GM23248 (cell line): ENCODE results near the gene FGF4. TPM values are rescaled to one million over a fixed set of nuclear protein-coding genes. Genes with fewer than 3 reads are reported as not detected.

Experiments
- DNase-seq: peaks from one replicate; pipeline ENCODE4 v3.0.0-alpha.2; 2015
- H2AFZ ChIP-seq: fragments of 200-600 bp; sonication (generic); 2 replicates; pipeline ENCODE4 v1.6.1; 2016; ENCODE audit warnings: antibody characterized with exemption
- H3F3A ChIP-seq: fragments of 200-600 bp; sonication (generic); 2 replicates; pipeline ENCODE4 v1.6.1; 2016; ENCODE audit warnings: mild to moderate bottlenecking, antibody characterized with exemption, mixed run types; ENCODE audit not compliant: insufficient read depth
- H3K27ac ChIP-seq: fragments of 200-600 bp; sonication (generic); 2 replicates; pipeline ENCODE4 v1.5.1; 2016; ENCODE audit warnings: mild to moderate bottlenecking
- H3K27me3 ChIP-seq: fragments of 200-600 bp; sonication (generic); replicated peaks from 2 replicates; pipeline ENCODE4 v1.6.1; 2016; ENCODE audit warnings: mild to moderate bottlenecking; ENCODE audit not compliant: insufficient read depth
- H3K36me3 ChIP-seq: fragments of 200-600 bp; sonication (generic); 2 replicates; pipeline ENCODE4 v1.6.1; 2016; ENCODE audit warnings: low read depth, mild to moderate bottlenecking
- H3K4me1 ChIP-seq: fragments of 200-600 bp; sonication (generic); 2 replicates; pipeline ENCODE4 v1.6.1; 2016; ENCODE audit warnings: mild to moderate bottlenecking; ENCODE audit not compliant: insufficient read depth
- H3K4me2 ChIP-seq: fragments of 200-600 bp; sonication (generic); one replicate; pipeline ENCODE4 v1.6.1; 2016; ENCODE audit warnings: mild to moderate bottlenecking; ENCODE audit not compliant: unreplicated experiment
- H3K4me3 ChIP-seq: fragments of 200-600 bp; sonication (generic); 2 replicates; pipeline ENCODE4 v1.5.1; 2016; ENCODE audit warnings: mild to moderate bottlenecking
- H3K79me2 ChIP-seq: fragments of 200-600 bp; sonication (generic); 2 replicates; pipeline ENCODE4 v1.6.1; 2016; ENCODE audit warnings: mild to moderate bottlenecking; ENCODE audit not compliant: insufficient read depth
- H3K9ac ChIP-seq: fragments of 200-600 bp; sonication (generic); 2 replicates; pipeline ENCODE4 v1.6.1; 2016; ENCODE audit warnings: mild to moderate bottlenecking
- H3K9me2 ChIP-seq: fragments of 200-600 bp; sonication (generic); 2 replicates; pipeline ENCODE4 v1.6.1; 2016; ENCODE audit warnings: mixed run types, mild to moderate bottlenecking, moderate library complexity; ENCODE audit not compliant: insufficient read depth
- H3K9me3 ChIP-seq: fragments of 200-600 bp; sonication (generic); one replicate; pipeline ENCODE4 v1.6.1; 2017; ENCODE audit warnings: low read depth
- H4K20me1 ChIP-seq: fragments of 200-600 bp; sonication (generic); 2 replicates; pipeline ENCODE4 v1.6.0; 2016; ENCODE audit not compliant: insufficient read depth
- EZH2 ChIP-seq: fragments of 200-600 bp; sonication (generic); IDR thresholded peaks from 2 replicates; pipeline ENCODE4 v1.6.1; 2018; ENCODE audit warnings: antibody characterized with exemption, mild to moderate bottlenecking; ENCODE audit not compliant: insufficient read depth, poor library complexity, severe bottlenecking
- EZH2phosphoT487 ChIP-seq: fragments of 200-600 bp; sonication (generic); IDR thresholded peaks from 2 replicates; pipeline ENCODE4 v1.6.1; 2018; ENCODE audit warnings: antibody characterized with exemption, moderate library complexity, mild to moderate bottlenecking, low read depth; ENCODE audit not compliant: insufficient read depth
- WGBS, 2 experiments: methylation state at CpG; one replicate each; pipeline ENCODE4 v1.1.6; 2015 to 2017; ENCODE audit warnings: low lambda C conversion rate in 2 of 2, low coverage in 1 of 2; ENCODE audit errors: missing lambda C conversion rate in 2 of 2; 5-methylcytosine and 5-hydroxymethylcytosine counted together
- in situ Hi-C: fragments of 300-500 bp; cut with MboI; formaldehyde crosslinking; loops from 2 replicates; pipeline ENCODE4 v1.15.0; 2020
- polyA plus RNA-seq: library from polyadenylated mRNA; unstranded; fragments of >200 nt; fragmentation: Nextera tagmentation; extraction: Ambion mirVana; gene quantifications from 2 replicates; pipeline ENCODE4 v1.2.1, GENCODE V29; 2016
- total RNA-seq: library from RNA; depleted of rRNA; stranded (reverse); fragments of >200 nt; shearing (Covaris generic); gene quantifications from 2 replicates; pipeline ENCODE4 v1.2.3, GENCODE V29; 2014; rRNA removed

The FGF4 gene
- total and polyA plus RNA-seq, 2 experiments from 2014 or later: not detected

DNA sequence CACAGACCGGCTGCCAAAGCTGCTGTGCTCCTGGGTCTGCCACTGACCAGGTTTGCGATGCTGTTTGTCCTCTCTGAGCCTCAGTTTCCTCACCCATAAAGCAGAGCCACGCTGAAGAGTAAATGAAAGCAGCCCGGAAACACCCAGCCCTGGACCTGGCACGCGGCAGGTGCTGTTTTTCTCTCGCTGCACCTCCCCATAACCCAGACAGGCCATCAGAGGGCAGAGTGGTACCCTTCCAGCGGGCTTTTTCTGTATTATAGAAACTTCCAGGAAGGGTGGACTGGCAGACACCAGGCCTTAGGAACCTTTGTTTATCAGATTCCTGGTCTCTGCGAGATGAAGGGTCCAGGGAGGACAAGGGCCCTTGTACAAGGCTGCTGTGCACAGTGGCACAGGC lies 53.4 kb downstream of the FGF4 start:
- H3K36me3 ChIP-seq: no peaks in the 10 kb centered on the region
- H3K4me1 ChIP-seq: no peaks in the 10 kb centered on the region
- peaks cover 71% of the 10 kb centered on the region for H3K27me3 ChIP-seq
- no peaks in the 10 kb centered on the region for H3K9me2 ChIP-seq
- H3F3A ChIP-seq: no peaks in the 10 kb centered on the region
- in situ Hi-C loops: no loop called here
- no peaks in the 10 kb centered on the region for H3K9me3 ChIP-seq
- TF ChIP-seq EZH2: no peak
- no peak for TF ChIP-seq EZH2phosphoT487
- no peak overlapping the region for H3K27ac ChIP-seq
- H3K79me2 ChIP-seq: no peaks in the 10 kb centered on the region
- no peak overlapping the region for H3K4me3 ChIP-seq
- H4K20me1 ChIP-seq: no peaks in the 10 kb centered on the region
- no peak for DNase-seq
- H3K9ac ChIP-seq: no peak overlapping the region
- 29 to 31% methylated on average over 9 of the region's 9 CpGs for WGBS, 2 experiments
- H2AFZ ChIP-seq: no peak overlapping the region
- no peak overlapping the region for H3K4me2 ChIP-seq

DNA sequence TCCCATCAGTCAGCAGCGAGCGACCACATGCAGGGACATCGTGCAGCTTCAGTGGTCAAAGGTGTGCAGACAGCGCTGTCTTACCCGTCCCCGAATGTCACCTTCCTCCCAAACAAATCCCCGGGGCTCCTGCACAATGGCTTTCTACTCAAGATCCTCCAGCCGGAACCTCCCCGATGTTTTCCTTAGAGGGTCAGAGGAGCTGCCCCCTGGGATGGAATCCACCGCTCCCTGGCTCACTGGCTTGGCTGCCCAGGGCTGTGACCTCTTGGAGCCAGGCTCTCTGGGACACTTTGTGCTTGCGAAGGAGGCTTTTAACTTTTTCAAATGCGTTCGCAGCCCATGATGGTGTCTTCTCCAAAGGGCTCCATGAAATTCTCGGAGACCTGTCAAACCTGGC lies 54.0 kb downstream of the FGF4 start:
- H3K9ac ChIP-seq: no peak overlapping the region
- WGBS, 2 experiments: 21 to 23% methylated on average over 14 of the region's 14 CpGs
- H3F3A ChIP-seq: no peaks in the 10 kb centered on the region
- no peak overlapping the region for H3K4me2 ChIP-seq
- no peak overlapping the region for H3K4me3 ChIP-seq
- no peaks in the 10 kb centered on the region for H4K20me1 ChIP-seq
- H3K4me1 ChIP-seq: no peaks in the 10 kb centered on the region
- H3K9me3 ChIP-seq: no peaks in the 10 kb centered on the region
- in situ Hi-C loops: no loop called here
- H3K36me3 ChIP-seq: no peaks in the 10 kb centered on the region
- H3K27me3 ChIP-seq: peaks cover 68% of the 10 kb centered on the region
- TF ChIP-seq EZH2: no peak
- no peak for TF ChIP-seq EZH2phosphoT487
- no peaks in the 10 kb centered on the region for H3K79me2 ChIP-seq
- no peak overlapping the region for H2AFZ ChIP-seq
- no peak for DNase-seq
- no peak overlapping the region for H3K27ac ChIP-seq
- H3K9me2 ChIP-seq: no peaks in the 10 kb centered on the region

Other genes starting within 250 kb of the FGF4 start
- gene CCND1, start 134.2 kb downstream of the FGF4 start, total RNA-seq: 684 and 695 TPM in 2 replicates
- gene CCND1, start 134.2 kb downstream of the FGF4 start, polyA plus RNA-seq: 1,097 and 1,184 TPM in 2 replicates
- gene LTO1, start 100.0 kb downstream of the FGF4 start, total RNA-seq: 20.6 and 37.3 TPM in 2 replicates
- 25.5 and 26.2 TPM in 2 replicates for gene LTO1, start 100.0 kb downstream of the FGF4 start, polyA plus RNA-seq
- not detected in 2 replicates for gene FGF19, start 71.3 kb downstream of the FGF4 start, total RNA-seq
- gene FGF19, start 71.3 kb downstream of the FGF4 start, polyA plus RNA-seq: not detected in 2 replicates
- gene FGF3, start 44.1 kb upstream of the FGF4 start, total RNA-seq: not detected in 2 replicates
- not detected in 2 replicates for gene FGF3, start 44.1 kb upstream of the FGF4 start, polyA plus RNA-seq